SW 1271 (cell line): ENCODE results near the gene FBXO41.

Experiments used
- DNase-seq, 2 experiments: peaks; one replicate each; lab custom pipeline; 2025; lab: John Stamatoyannopoulos, UW

FBXO41 gene

GRCh38 chr2:73290049-73290839, 6.0 kb upstream of the FBXO41 start:
- peak; percentile 38 to 59 for DNase-seq

GRCh38 chr2:73289304-73289703, 5.0 kb upstream of the FBXO41 start:
- peak in 1 of 2 experiments; percentile 16 for DNase-seq

GRCh38 chr2:73286134-73286655, 1.9 kb upstream of the FBXO41 start:
- no peak for DNase-seq

- no peak for DNase-seq
These were observed 971 bp upstream of the FBXO41 start for GRCh38 chr2:73285159-73285739.

GRCh38 chr2:73283545-73284295, 558 bp downstream of the FBXO41 start:
- DNase-seq, result no peak

GRCh38 chr2:73282924-73283544, 1.2 kb downstream of the FBXO41 start:
- DNase-seq, result no peak

GRCh38 chr2:73281244-73281643, 3.0 kb downstream of the FBXO41 start:
- no peak for DNase-seq

- no peak for DNase-seq
These were observed 4.4 kb downstream of the FBXO41 start for GRCh38 chr2:73279852-73280251.

- no peak for DNase-seq
These were observed 12.0 kb downstream of the FBXO41 start for GRCh38 chr2:73272270-73272669.

- DNase-seq, result no peak
These were observed 14.4 kb downstream of the FBXO41 start for GRCh38 chr2:73269686-73270465.

GRCh38 chr2:73268830-73269685, 15.2 kb downstream of the FBXO41 start:
- no peak for DNase-seq

- DNase-seq, result no peak
These were observed 15.9 kb downstream of the FBXO41 start for GRCh38 chr2:73268366-73268829.

- no peak for DNase-seq
These were observed 17.3 kb downstream of the FBXO41 start for GRCh38 chr2:73267008-73267407.

- DNase-seq, result no peak
These were observed 18.0 kb downstream of the FBXO41 start for GRCh38 chr2:73266061-73266901.

- DNase-seq, result no peak
These were observed 18.8 kb downstream of the FBXO41 start for GRCh38 chr2:73265298-73266060.

- DNase-seq, result no peak
These were observed 19.5 kb downstream of the FBXO41 start for GRCh38 chr2:73264783-73265182.

- no peak for DNase-seq
These were observed 20.0 kb downstream of the FBXO41 start for GRCh38 chr2:73264332-73264606.

- DNase-seq, result no peak
These were observed 20.5 kb downstream of the FBXO41 start for GRCh38 chr2:73263540-73264331.
